ENCODE measurements around the gene PAX9. TPM values are rescaled to one million over a fixed set of nuclear protein-coding genes. Genes with fewer than 3 reads are reported as not detected.

Gene PAX9
- total and polyA plus RNA-seq, 11 donors, result not detected

GRCh38 chr14:36674659-36675058 is 13.0 kb downstream of the PAX9 start:
- TF ChIP-seq POLR2A (IDR thresholded peaks at IDR 0.05), result no peak
- TF ChIP-seq CTCF (IDR thresholded peaks at IDR 0.05), result no peak
- 77 to 82% (median 79%) methylated on average over 3 of the region's 3 CpGs for WGBS, 4 donors
- Histone ChIP-seq H3K27ac (no peak overlapping the region), H3K4me1 (no peaks in the 10 kb centered on the region), H3K9me3 (no peaks in the 10 kb centered on the region), H3K27me3 (peaks cover 0 to 97% (median 51%) of the 10 kb centered on the region in 9 donors), H3K36me3 (no peaks in the 10 kb centered on the region), H3K4me3 (no peak overlapping the region)
- no peak for ATAC-seq
- no peak for DNase-seq
- intact Hi-C loops (cut with DNase I), result no loop called here

- no peak overlapping the region for H3K27ac ChIP-seq
- intact Hi-C loops (cut with DNase I), result no loop called here
- ATAC-seq (no peak), DNase-seq (no peak)
- no peaks in the 10 kb centered on the region for H3K4me1 ChIP-seq
- WGBS, 4 donors, result 70 to 73% (median 72%) methylated on average over 6 of the region's 6 CpGs
- H3K27me3 ChIP-seq, result peaks cover 0 to 89% (median 45%) of the 10 kb centered on the region in 9 donors
- no peaks in the 10 kb centered on the region for H3K9me3 ChIP-seq
- H3K36me3 ChIP-seq, result no peaks in the 10 kb centered on the region
- TF ChIP-seq CTCF (IDR thresholded peaks at IDR 0.05) (no peak), POLR2A (IDR thresholded peaks at IDR 0.05) (no peak)
- H3K4me3 ChIP-seq, result no peak overlapping the region
Observed at GRCh38 chr14:36675581-36675980, 13.9 kb downstream of the PAX9 start.

- no peak for TF ChIP-seq POLR2A (IDR thresholded peaks at IDR 0.05)
- no peak for TF ChIP-seq CTCF (IDR thresholded peaks at IDR 0.05)
- Histone ChIP-seq H3K4me3 (no peak overlapping the region), H3K27me3 (peaks cover 0 to 83% (median 38%) of the 10 kb centered on the region in 9 donors), H3K27ac (no peak overlapping the region), H3K36me3 (no peaks in the 10 kb centered on the region), H3K9me3 (no peaks in the 10 kb centered on the region), H3K4me1 (no peaks in the 10 kb centered on the region)
- DNase-seq (no peak), ATAC-seq (no peak)
- intact Hi-C loops (cut with DNase I), result no loop called here
- WGBS, 4 donors, result 11 to 26% (median 15%) methylated on average over 10 of the region's 10 CpGs
Observed at GRCh38 chr14:36676236-36676635, 14.6 kb downstream of the PAX9 start.

- Histone ChIP-seq H3K27me3 (peaks cover 0 to 23% (median 4%) of the 10 kb centered on the region in 9 donors), H3K9me3 (no peaks in the 10 kb centered on the region), H3K27ac (no peak overlapping the region), H3K4me3 (no peak overlapping the region), H3K4me1 (no peaks in the 10 kb centered on the region), H3K36me3 (no peaks in the 10 kb centered on the region)
- ATAC-seq, result no peak
- intact Hi-C loops (cut with DNase I), result no loop called here
- no peak for TF ChIP-seq POLR2A (IDR thresholded peaks at IDR 0.05)
- DNase-seq, result no peak
- WGBS, 4 donors, result 92 to 99% (median 95%) methylated on average over 4 of the region's 4 CpGs
Observed at GRCh38 chr14:36682338-36682737, 20.7 kb downstream of the PAX9 start.

GRCh38 chr14:36683083-36683724 is 21.5 kb downstream of the PAX9 start:
- Histone ChIP-seq H3K4me1 (no peaks in the 10 kb centered on the region), H3K9me3 (no peaks in the 10 kb centered on the region), H3K27ac (no peak overlapping the region), H3K27me3 (peaks cover 0 to 17% (median under 1%) of the 10 kb centered on the region in 9 donors), H3K4me3 (no peak overlapping the region), H3K36me3 (no peaks in the 10 kb centered on the region)
- intact Hi-C loops (cut with DNase I), result no loop called here
- no peak for TF ChIP-seq POLR2A (IDR thresholded peaks at IDR 0.05)
- TF ChIP-seq CTCF (IDR thresholded peaks at IDR 0.05), result no peak
- DNase-seq (no peak), ATAC-seq (no peak)
- 41 to 48% (median 44%) methylated on average over 9 of the region's 9 CpGs for WGBS, 4 donors

Measured in heart left ventricle (tissue), 16 donors.